NT2/D1 (cell line): Measurements from ENCODE around the gene PLBD2.

Source experiments
- SUZ12 ChIP-seq: IDR thresholded peaks from 2 replicates; pipeline ENCODE4 v1.6.1; 2011; ENCODE audit not compliant: insufficient read length, insufficient read depth; ENCODE audit errors: extremely low read depth
- YY1 ChIP-seq: IDR thresholded peaks from 2 replicates; pipeline ENCODE4 v1.6.1; 2011; ENCODE audit not compliant: insufficient read length, insufficient read depth
- ZNF274 ChIP-seq: IDR thresholded peaks from 2 replicates; pipeline ENCODE4 v1.6.1; 2011; ENCODE audit warnings: mild to moderate bottlenecking, low read depth, low read length

GRCh38 chr12:113329022-113329790, 29.2 kb upstream of the PLBD2 start:
- TF ChIP-seq ZNF274 (no peak), SUZ12 (no peak), YY1 (no peak)
